HUES48 (cell line): ENCODE measurements around the gene RACGAP1.

ENCODE experiments used
- H3K27ac ChIP-seq: one replicate; pipeline ENCODE4 v1.7.0; 2013; ENCODE audit warnings: low read depth, low read length, inconsistent platforms
- H3K27me3 ChIP-seq: 2 replicates; pipeline ENCODE4 v1.6.1; 2013; ENCODE audit warnings: mild to moderate bottlenecking, low read length; ENCODE audit not compliant: control insufficient read depth, insufficient read depth
- H3K36me3 ChIP-seq: 2 replicates; pipeline ENCODE4 v1.6.1; 2013; ENCODE audit warnings: low read length; ENCODE audit not compliant: control insufficient read depth, insufficient read depth
- H3K4me1 ChIP-seq: 2 replicates; pipeline ENCODE4 v1.6.1; 2013; ENCODE audit warnings: mild to moderate bottlenecking, low read length; ENCODE audit not compliant: control insufficient read depth, insufficient read depth
- H3K4me3 ChIP-seq: 2 replicates; pipeline ENCODE4 v1.5.1; 2013; ENCODE audit warnings: mild to moderate bottlenecking, low read depth, low read length
- H3K9ac ChIP-seq: 2 replicates; pipeline ENCODE4 v1.6.1; 2013; ENCODE audit warnings: mild to moderate bottlenecking, low read depth, low read length, moderate library complexity
- H3K9me3 ChIP-seq: 2 replicates; pipeline ENCODE4 v1.6.1; 2013; ENCODE audit warnings: low read length; ENCODE audit not compliant: control insufficient read depth, insufficient read depth

The RACGAP1 gene

GRCh38 chr12:49960474-49961110 lies 64.7 kb downstream of the RACGAP1 start:
- peaks cover 88% of the 10 kb centered on the region for H3K27me3 ChIP-seq
- H3K4me1 ChIP-seq, result peaks cover 20% of the 10 kb centered on the region
- H3K4me3 ChIP-seq, result peak overlapping the region; percentile 48; the same call in 1 of the 2 replicates
- H3K9me3 ChIP-seq, result no peaks in the 10 kb centered on the region
- no peak overlapping the region for H3K9ac ChIP-seq
- H3K27ac ChIP-seq, result no peak overlapping the region
- no peaks in the 10 kb centered on the region for H3K36me3 ChIP-seq

GRCh38 chr12:49959685-49960473 lies 65.4 kb downstream of the RACGAP1 start:
- no peak overlapping the region for H3K4me3 ChIP-seq
- H3K4me1 ChIP-seq, result peaks cover 20% of the 10 kb centered on the region
- no peak overlapping the region for H3K27ac ChIP-seq
- no peak overlapping the region for H3K9ac ChIP-seq
- peaks cover 93% of the 10 kb centered on the region for H3K27me3 ChIP-seq
- H3K36me3 ChIP-seq, result no peaks in the 10 kb centered on the region
- H3K9me3 ChIP-seq, result no peaks in the 10 kb centered on the region

GRCh38 chr12:49957570-49957967 lies 67.7 kb downstream of the RACGAP1 start:
- Histone ChIP-seq H3K4me3 (no peak overlapping the region), H3K27me3 (peaks cover 81% of the 10 kb centered on the region), H3K27ac (no peak overlapping the region), H3K36me3 (no peaks in the 10 kb centered on the region), H3K4me1 (peaks cover 20% of the 10 kb centered on the region), H3K9me3 (no peaks in the 10 kb centered on the region), H3K9ac (no peak overlapping the region)

- H3K27me3 ChIP-seq, result peaks cover 74% of the 10 kb centered on the region
- no peak overlapping the region for H3K9ac ChIP-seq
- peaks cover 20% of the 10 kb centered on the region for H3K4me1 ChIP-seq
- H3K4me3 ChIP-seq, result no peak overlapping the region
- no peaks in the 10 kb centered on the region for H3K9me3 ChIP-seq
- H3K36me3 ChIP-seq, result no peaks in the 10 kb centered on the region
- no peak overlapping the region for H3K27ac ChIP-seq
Measured at GRCh38 chr12:49956663-49957569, 68.4 kb downstream of the RACGAP1 start.

GRCh38 chr12:49955899-49956662 lies 69.2 kb downstream of the RACGAP1 start:
- peaks cover 20% of the 10 kb centered on the region for H3K4me1 ChIP-seq
- H3K9me3 ChIP-seq, result no peaks in the 10 kb centered on the region
- H3K27ac ChIP-seq, result no peak overlapping the region
- no peaks in the 10 kb centered on the region for H3K36me3 ChIP-seq
- H3K27me3 ChIP-seq, result peaks cover 68% of the 10 kb centered on the region
- no peak overlapping the region for H3K9ac ChIP-seq
- H3K4me3 ChIP-seq, result no peak overlapping the region

GRCh38 chr12:49954863-49955830 lies 70.1 kb downstream of the RACGAP1 start:
- no peak overlapping the region for H3K4me3 ChIP-seq
- H3K4me1 ChIP-seq, result peaks cover 13% of the 10 kb centered on the region

GRCh38 chr12:49953961-49954846 lies 71.1 kb downstream of the RACGAP1 start:
- no peak overlapping the region for H3K27ac ChIP-seq
- H3K27me3 ChIP-seq, result peaks cover 49% of the 10 kb centered on the region
- no peak overlapping the region for H3K4me3 ChIP-seq
- no peaks in the 10 kb centered on the region for H3K9me3 ChIP-seq
- H3K36me3 ChIP-seq, result no peaks in the 10 kb centered on the region
- no peak overlapping the region for H3K9ac ChIP-seq
- H3K4me1 ChIP-seq, result peaks cover 3% of the 10 kb centered on the region

More at GRCh38 chr12:49954863-49955830, 70.1 kb downstream of the RACGAP1 start:
- Histone ChIP-seq H3K27ac (no peak overlapping the region), H3K27me3 (peaks cover 59% of the 10 kb centered on the region), H3K36me3 (no peaks in the 10 kb centered on the region), H3K9me3 (no peaks in the 10 kb centered on the region), H3K9ac (no peak overlapping the region)

- no peak overlapping the region for H3K9ac ChIP-seq
Measured at GRCh38 chr12:49953151-49953550, 72.1 kb downstream of the RACGAP1 start.

GRCh38 chr12:49952391-49953055 lies 72.8 kb downstream of the RACGAP1 start:
- Histone ChIP-seq H3K27ac (no peak overlapping the region), H3K4me1 (peaks cover 5% of the 10 kb centered on the region; the same call in 1 of the 2 replicates), H3K36me3 (no peaks in the 10 kb centered on the region), H3K27me3 (peaks cover 34% of the 10 kb centered on the region), H3K9ac (no peak overlapping the region), H3K9me3 (no peaks in the 10 kb centered on the region), H3K4me3 (no peak overlapping the region)

More at GRCh38 chr12:49953151-49953550, 72.1 kb downstream of the RACGAP1 start:
- peaks cover 3% of the 10 kb centered on the region; the same call in 1 of the 2 replicates for H3K4me1 ChIP-seq
- H3K27me3 ChIP-seq, result peaks cover 40% of the 10 kb centered on the region
- no peaks in the 10 kb centered on the region for H3K9me3 ChIP-seq
- no peak overlapping the region for H3K27ac ChIP-seq
- H3K36me3 ChIP-seq, result no peaks in the 10 kb centered on the region
- H3K4me3 ChIP-seq, result no peak overlapping the region
